Upper lobe of right lung (tissue), 1 donor: Measurements from ENCODE around the gene WDR49. TPM values are rescaled to one million over a fixed set of nuclear protein-coding genes. Genes with fewer than 3 reads are reported as not detected.

ENCODE experiments used
- ATAC-seq: fragments of 200-7000 bp; cut with Tn5 transposase; one replicate; pipeline ENCODE4 v1.9.1; 2020; ENCODE audit warnings: mild to moderate bottlenecking, moderate library complexity
- DNase-seq: peaks from one replicate; pipeline ENCODE4 v3.0.0-alpha.2; 2020
- H3K27ac ChIP-seq: fragments of 200-600 bp; one replicate; pipeline ENCODE4 v1.8.0; 2022
- H3K27me3 ChIP-seq: fragments of 200-600 bp; one replicate; pipeline ENCODE4 v1.8.0; 2022; ENCODE audit warnings: mild to moderate bottlenecking
- H3K36me3 ChIP-seq: fragments of 200-600 bp; one replicate; pipeline ENCODE4 v1.8.0; 2022
- H3K4me1 ChIP-seq: fragments of 200-600 bp; one replicate; pipeline ENCODE4 v1.8.0; 2022
- H3K4me3 ChIP-seq: fragments of 200-600 bp; one replicate; pipeline ENCODE4 v1.8.0; 2022; ENCODE audit warnings: mild to moderate bottlenecking
- H3K9me3 ChIP-seq: fragments of 200-600 bp; one replicate; pipeline ENCODE4 v1.8.0; 2022
- CTCF ChIP-seq: fragments of 200-600 bp; IDR thresholded peaks from one replicate; pipeline ENCODE4 v1.8.0; 2022; ENCODE audit warnings: antibody characterized with exemption
- intact Hi-C: fragments of 100-400 bp; cut with DNase I; formaldehyde crosslinking; loops from one replicate; pipeline ENCODE4 v1.11.0; 2022
- total RNA-seq: library from RNA; stranded (reverse); fragmentation: NEBNext Ultra II Directional; extraction: Animal tissue kit (Norgen Biotek cat#: 25700); gene quantifications from one replicate; pipeline ENCODE4 v1.2.1, GENCODE V29; 2021
- donor health status: DM: no; HTN: yes; CAD: no; lungs with severe emphysema.

Gene WDR49
- total RNA-seq, 1 donor from 2014 or later = 1.2 TPM

- Histone ChIP-seq H3K4me1 (no peaks in the 10 kb centered on the region), H3K27me3 (no peaks in the 10 kb centered on the region), H3K27ac (no peak overlapping the region), H3K9me3 (no peaks in the 10 kb centered on the region), H3K36me3 (no peaks in the 10 kb centered on the region), H3K4me3 (no peak overlapping the region)
- intact Hi-C loops = no loop called here
- ATAC-seq (no peak), DNase-seq (no peak)
- no peak for TF ChIP-seq CTCF
These were observed 78.6 kb downstream of the WDR49 start for GRCh38 chr3:167575000-167575600.

GRCh38 chr3:167572991-167573390 is 80.8 kb downstream of the WDR49 start:
- Histone ChIP-seq H3K4me1 (no peaks in the 10 kb centered on the region), H3K4me3 (no peak overlapping the region), H3K9me3 (no peaks in the 10 kb centered on the region), H3K36me3 (no peaks in the 10 kb centered on the region), H3K27me3 (no peaks in the 10 kb centered on the region), H3K27ac (no peak overlapping the region)
- TF ChIP-seq CTCF = no peak
- ATAC-seq (no peak), DNase-seq (no peak)
- intact Hi-C loops = no loop called here

GRCh38 chr3:167568634-167569033 is 85.1 kb downstream of the WDR49 start:
- no peak overlapping the region for H3K4me3 ChIP-seq
- intact Hi-C loops = no loop called here
- H3K4me1 ChIP-seq = no peaks in the 10 kb centered on the region
- H3K36me3 ChIP-seq = no peaks in the 10 kb centered on the region
- no peak for TF ChIP-seq CTCF
- no peak for ATAC-seq
- H3K9me3 ChIP-seq = no peaks in the 10 kb centered on the region
- no peak for DNase-seq
- H3K27me3 ChIP-seq = no peaks in the 10 kb centered on the region
- H3K27ac ChIP-seq = no peak overlapping the region

GRCh38 chr3:167565489-167565888 is 88.3 kb downstream of the WDR49 start:
- H3K9me3 ChIP-seq = no peaks in the 10 kb centered on the region
- intact Hi-C loops = no loop called here
- no peak for DNase-seq
- no peak overlapping the region for H3K27ac ChIP-seq
- no peaks in the 10 kb centered on the region for H3K4me1 ChIP-seq
- H3K27me3 ChIP-seq = no peaks in the 10 kb centered on the region
- no peaks in the 10 kb centered on the region for H3K36me3 ChIP-seq
- TF ChIP-seq CTCF = no peak
- H3K4me3 ChIP-seq = no peak overlapping the region
- ATAC-seq = no peak

GRCh38 chr3:167564612-167565011 is 89.1 kb downstream of the WDR49 start:
- ATAC-seq (no peak), DNase-seq (no peak)
- no peaks in the 10 kb centered on the region for H3K27me3 ChIP-seq
- H3K9me3 ChIP-seq = no peaks in the 10 kb centered on the region
- intact Hi-C loops = no loop called here
- no peaks in the 10 kb centered on the region for H3K4me1 ChIP-seq
- no peaks in the 10 kb centered on the region for H3K36me3 ChIP-seq
- no peak overlapping the region for H3K4me3 ChIP-seq
- no peak for TF ChIP-seq CTCF
- H3K27ac ChIP-seq = no peak overlapping the region

GRCh38 chr3:167559924-167560323 is 93.8 kb downstream of the WDR49 start:
- Histone ChIP-seq H3K4me3 (no peak overlapping the region), H3K4me1 (no peaks in the 10 kb centered on the region), H3K36me3 (no peaks in the 10 kb centered on the region), H3K9me3 (no peaks in the 10 kb centered on the region), H3K27me3 (no peaks in the 10 kb centered on the region), H3K27ac (no peak overlapping the region)
- ATAC-seq (no peak), DNase-seq (no peak)
- intact Hi-C loops = no loop called here
- no peak for TF ChIP-seq CTCF
